Skeletal muscle satellite cell (primary cell): ENCODE measurements around the gene AGBL4.

Source experiments
- H3K27me3 ChIP-seq: 2 replicates; pipeline ENCODE4 v1.7.0; 2013; ENCODE audit warnings: low read length; ENCODE audit not compliant: control insufficient read depth, insufficient read depth
- H3K36me3 ChIP-seq: 2 replicates; pipeline ENCODE4 v1.7.0; 2013; ENCODE audit warnings: mild to moderate bottlenecking, control low read depth, low read length; ENCODE audit not compliant: insufficient read depth
- H3K4me1 ChIP-seq: 2 replicates; pipeline ENCODE4 v1.7.0; 2013; ENCODE audit warnings: low read length; ENCODE audit not compliant: control insufficient read depth, insufficient read depth
- H3K4me2 ChIP-seq: 2 replicates; pipeline ENCODE4 v1.7.0; 2013; ENCODE audit warnings: mild to moderate bottlenecking, low read length
- H3K4me3 ChIP-seq: 2 replicates; pipeline ENCODE4 v1.7.0; 2013; ENCODE audit warnings: low read length
- H3K9ac ChIP-seq: 2 replicates; pipeline ENCODE4 v1.7.0; 2013; ENCODE audit warnings: mild to moderate bottlenecking, low read depth, low read length, moderate library complexity
- H3K9me3 ChIP-seq: replicated peaks from 2 replicates; pipeline ENCODE4 v1.7.0; 2013; ENCODE audit warnings: mild to moderate bottlenecking, control low read depth, low read length

Gene AGBL4

GRCh38 chr1:48687282-48688045 is 1336.3 kb downstream of the AGBL4 start:
- Histone ChIP-seq H3K4me1 (no peaks in the 10 kb centered on the region), H3K27me3 (peaks cover 8% of the 10 kb centered on the region), H3K9ac (no peak overlapping the region), H3K9me3 (no peaks in the 10 kb centered on the region), H3K4me2 (no peak overlapping the region), H3K4me3 (no peak overlapping the region), H3K36me3 (no peaks in the 10 kb centered on the region)

DNA sequence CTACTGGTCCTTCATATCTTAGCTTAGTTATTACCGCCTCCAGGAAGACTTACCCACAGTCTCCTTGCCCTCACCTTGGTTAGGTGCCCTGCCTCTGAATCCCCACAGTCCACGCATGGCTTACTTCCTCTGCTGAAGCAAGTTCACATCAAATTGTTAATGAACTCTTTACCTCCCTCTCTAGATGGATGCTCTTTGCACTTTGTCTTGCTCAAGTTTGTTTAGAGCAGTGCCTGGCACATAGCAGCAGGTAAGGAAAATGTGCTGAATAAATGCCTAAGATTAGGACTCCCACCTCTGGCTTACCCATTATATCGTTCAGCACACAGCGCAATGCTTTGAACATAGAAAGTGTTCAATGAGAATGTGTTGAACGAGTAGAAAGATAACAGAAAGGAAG is 1337.6 kb downstream of the AGBL4 start:
- Histone ChIP-seq H3K36me3 (no peaks in the 10 kb centered on the region), H3K4me2 (no peak overlapping the region), H3K4me3 (no peak overlapping the region), H3K9me3 (no peaks in the 10 kb centered on the region), H3K4me1 (no peaks in the 10 kb centered on the region), H3K27me3 (peaks cover under 1% of the 10 kb centered on the region), H3K9ac (no peak overlapping the region)

- H3K9ac ChIP-seq: no peak overlapping the region
- no peaks in the 10 kb centered on the region for H3K9me3 ChIP-seq
- no peaks in the 10 kb centered on the region for H3K36me3 ChIP-seq
- H3K4me1 ChIP-seq: no peaks in the 10 kb centered on the region
- H3K4me2 ChIP-seq: no peak overlapping the region
- H3K4me3 ChIP-seq: no peak overlapping the region
- no peaks in the 10 kb centered on the region for H3K27me3 ChIP-seq
Observed at GRCh38 chr1:48684381-48684780, 1339.4 kb downstream of the AGBL4 start.

- Histone ChIP-seq H3K9me3 (no peaks in the 10 kb centered on the region), H3K27me3 (no peaks in the 10 kb centered on the region), H3K9ac (no peak overlapping the region), H3K4me2 (no peak overlapping the region), H3K4me3 (no peak overlapping the region), H3K36me3 (no peaks in the 10 kb centered on the region), H3K4me1 (no peaks in the 10 kb centered on the region)
Observed at GRCh38 chr1:48683839-48684238, 1339.9 kb downstream of the AGBL4 start.

- no peaks in the 10 kb centered on the region for H3K4me1 ChIP-seq
- no peak overlapping the region for H3K4me3 ChIP-seq
- H3K9me3 ChIP-seq: no peaks in the 10 kb centered on the region
- no peaks in the 10 kb centered on the region for H3K27me3 ChIP-seq
- no peak overlapping the region for H3K4me2 ChIP-seq
- H3K9ac ChIP-seq: no peak overlapping the region
- H3K36me3 ChIP-seq: no peaks in the 10 kb centered on the region
Observed at GRCh38 chr1:48681476-48682305, 1342.1 kb downstream of the AGBL4 start.

GRCh38 chr1:48680411-48681035 is 1343.2 kb downstream of the AGBL4 start:
- H3K4me3 ChIP-seq: no peak overlapping the region
- H3K36me3 ChIP-seq: no peaks in the 10 kb centered on the region
- H3K4me1 ChIP-seq: no peaks in the 10 kb centered on the region
- no peaks in the 10 kb centered on the region for H3K9me3 ChIP-seq
- no peak overlapping the region for H3K9ac ChIP-seq
- no peak overlapping the region for H3K4me2 ChIP-seq
- H3K27me3 ChIP-seq: no peaks in the 10 kb centered on the region

GRCh38 chr1:48679859-48680258 is 1343.9 kb downstream of the AGBL4 start:
- Histone ChIP-seq H3K9me3 (no peaks in the 10 kb centered on the region), H3K4me2 (no peak overlapping the region), H3K36me3 (no peaks in the 10 kb centered on the region), H3K4me3 (no peak overlapping the region), H3K4me1 (peaks cover 4% of the 10 kb centered on the region), H3K27me3 (no peaks in the 10 kb centered on the region), H3K9ac (no peak overlapping the region)

GRCh38 chr1:48678710-48679505 is 1344.8 kb downstream of the AGBL4 start:
- Histone ChIP-seq H3K4me3 (no peak overlapping the region), H3K4me1 (peaks cover 6% of the 10 kb centered on the region), H3K27me3 (no peaks in the 10 kb centered on the region)

GRCh38 chr1:48677306-48678287 is 1346.2 kb downstream of the AGBL4 start:
- Histone ChIP-seq H3K4me1 (peaks cover 6% of the 10 kb centered on the region), H3K9ac (no peak overlapping the region)

More at GRCh38 chr1:48678710-48679505, 1344.8 kb downstream of the AGBL4 start:
- Histone ChIP-seq H3K9me3 (no peaks in the 10 kb centered on the region), H3K36me3 (no peaks in the 10 kb centered on the region), H3K9ac (no peak overlapping the region), H3K4me2 (no peak overlapping the region)

GRCh38 chr1:48676822-48677221 is 1346.9 kb downstream of the AGBL4 start:
- Histone ChIP-seq H3K27me3 (no peaks in the 10 kb centered on the region), H3K9me3 (no peaks in the 10 kb centered on the region), H3K4me3 (no peak overlapping the region), H3K9ac (no peak overlapping the region), H3K4me2 (no peak overlapping the region), H3K36me3 (no peaks in the 10 kb centered on the region), H3K4me1 (peaks cover 6% of the 10 kb centered on the region)

More at GRCh38 chr1:48677306-48678287, 1346.2 kb downstream of the AGBL4 start:
- Histone ChIP-seq H3K27me3 (no peaks in the 10 kb centered on the region), H3K4me3 (no peak overlapping the region), H3K9me3 (no peaks in the 10 kb centered on the region), H3K36me3 (no peaks in the 10 kb centered on the region), H3K4me2 (no peak overlapping the region)
